Amniotic epithelial cell (primary cell): ENCODE data around the gene NDUFAF2.
A peak's percentile ranks its signal among the peaks of the same experiment; 100 is the strongest.
"Not testable (repeated sequence)": the region's sequence is repeated elsewhere in the genome, so short reads cannot be mapped to it uniquely, and the experiment has no call there.

Experiments
- DNase-seq: peaks from one replicate; pipeline ENCODE4 v3.0.0-alpha.2; 2010; ENCODE audit warnings: low read depth

The NDUFAF2 gene, protein sequence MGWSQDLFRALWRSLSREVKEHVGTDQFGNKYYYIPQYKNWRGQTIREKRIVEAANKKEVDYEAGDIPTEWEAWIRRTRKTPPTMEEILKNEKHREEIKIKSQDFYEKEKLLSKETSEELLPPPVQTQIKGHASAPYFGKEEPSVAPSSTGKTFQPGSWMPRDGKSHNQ

DNA sequence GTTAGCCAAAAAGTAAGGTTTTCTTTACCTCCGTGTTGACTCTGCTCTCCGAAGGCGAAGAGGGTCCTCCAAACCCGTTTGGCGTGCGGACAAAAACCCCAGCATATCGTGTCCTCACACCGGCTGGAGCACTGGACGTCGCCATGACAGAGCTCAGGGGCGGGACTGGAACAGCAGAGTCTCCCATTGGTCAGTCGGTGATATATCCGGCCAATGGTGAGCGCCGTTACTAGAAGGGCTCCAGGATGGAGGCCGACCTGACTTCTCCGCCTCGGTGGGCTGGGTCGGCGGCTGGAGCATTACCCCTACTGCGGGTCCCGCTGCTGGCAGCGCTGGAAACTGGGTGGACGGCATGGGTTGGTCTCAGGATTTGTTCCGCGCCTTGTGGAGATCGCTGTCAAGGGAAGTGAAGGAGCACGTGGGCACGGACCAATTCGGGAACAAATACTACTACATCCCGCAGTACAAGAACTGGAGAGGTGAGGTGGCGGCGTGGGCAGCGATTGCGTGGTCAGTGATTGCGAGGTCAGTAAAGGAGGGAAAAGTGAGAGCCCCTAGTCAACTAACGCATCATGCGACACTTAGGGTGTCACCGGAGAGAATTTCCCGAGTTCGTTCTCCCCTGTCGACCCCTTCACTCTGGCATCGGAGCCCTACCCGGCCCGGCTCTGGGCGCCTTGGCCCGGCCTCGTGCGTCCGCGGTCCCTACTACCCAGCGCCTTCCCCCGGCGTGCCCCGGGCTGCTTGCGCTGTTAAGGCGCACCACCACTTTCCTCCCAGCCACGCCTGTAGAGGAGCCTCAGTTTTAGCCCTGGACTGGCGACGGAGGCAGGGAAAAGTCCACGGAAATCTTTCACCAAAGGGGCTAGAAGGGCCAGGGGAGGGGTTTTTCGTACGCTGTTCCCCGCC is at the start of gene NDUFAF2, which contains the start of gene ERCC8:
NDUFAF2 (plus strand) TSS at position 302 of the 909 bp plus-strand sequence; CDS start at position 353, 51 bp downstream.
ERCC8 (minus strand) TSS at position 167 of the 909 bp plus-strand sequence; CDS start at position 105, 62 bp downstream.
- peak; percentile 89 for DNase-seq

DNA sequence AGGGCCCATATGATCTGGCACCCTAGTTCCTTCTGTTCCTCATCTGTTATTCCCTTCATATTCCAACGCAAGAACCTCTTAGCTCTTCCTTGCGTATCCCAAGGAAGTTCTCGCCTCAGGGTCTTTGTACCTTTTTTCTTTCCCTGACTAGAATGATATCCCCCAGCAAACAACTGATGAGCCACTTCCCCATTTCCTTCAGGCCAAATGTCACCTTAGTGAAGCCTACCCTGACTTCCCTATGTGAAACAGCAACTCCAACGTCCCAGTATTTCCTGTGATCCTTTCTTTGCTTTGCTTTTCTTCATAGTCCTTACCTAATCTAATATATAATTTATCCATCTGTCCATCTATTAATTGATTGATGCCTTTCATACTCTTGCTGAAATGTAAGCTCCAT is 48.0 kb upstream of the NDUFAF2 start:
- DNase-seq: no peak

DNA sequence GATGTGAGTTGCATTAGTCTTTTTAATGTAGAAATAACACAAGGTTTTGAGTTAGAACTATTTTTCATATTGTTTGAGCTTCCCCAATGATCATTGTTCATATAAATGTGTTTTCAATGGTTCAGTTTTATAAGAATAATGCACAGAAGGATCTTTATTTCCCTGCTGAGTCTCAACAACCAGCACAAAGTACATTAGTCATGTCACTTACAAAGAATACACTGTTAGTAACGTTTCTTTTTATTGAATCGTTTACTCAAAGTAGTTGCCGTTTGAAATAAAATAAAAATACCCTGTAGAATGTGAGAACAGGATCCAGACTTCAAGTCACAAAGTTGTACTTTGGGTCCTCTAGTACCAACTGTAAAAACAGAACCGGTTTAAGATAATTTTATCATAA is 41.6 kb upstream of the NDUFAF2 start:
- no peak for DNase-seq

DNA sequence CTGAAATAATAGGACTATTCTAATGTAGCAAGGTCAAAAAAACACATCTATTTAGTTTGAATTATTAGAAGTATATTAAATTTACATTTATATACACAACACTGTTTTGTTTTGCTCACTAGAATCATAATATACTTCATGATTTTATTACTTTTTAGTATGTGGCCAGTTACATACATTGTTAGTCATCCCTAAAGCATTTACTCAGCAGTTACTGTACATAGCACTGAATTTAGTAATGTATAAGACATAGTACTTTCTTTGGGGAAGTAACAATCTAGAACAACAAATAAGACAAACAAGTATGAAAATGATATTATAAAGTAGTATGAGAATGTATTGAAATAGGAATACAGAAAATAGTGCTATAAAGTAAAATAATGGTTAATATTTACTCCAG is 28.4 kb upstream of the NDUFAF2 start:
- peak; percentile 12 for DNase-seq

DNA sequence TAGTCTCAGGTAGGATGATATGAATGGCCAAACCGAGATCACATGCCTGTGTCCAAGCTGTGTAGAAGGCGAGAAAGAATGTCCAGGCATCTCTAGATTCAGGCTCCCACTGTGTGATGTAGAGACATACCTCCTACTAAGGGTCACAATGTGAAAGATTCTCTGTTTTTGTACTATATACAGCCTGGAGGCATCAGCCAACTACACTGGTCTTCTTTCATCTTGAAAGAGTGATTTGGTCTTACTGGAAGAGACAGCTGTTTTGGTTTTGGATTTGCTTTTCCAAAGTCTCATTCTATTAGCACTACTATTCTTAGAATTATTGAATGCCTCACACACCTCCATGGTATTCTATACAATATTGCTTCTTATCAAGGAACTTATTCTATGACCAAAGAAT is 26.5 kb upstream of the NDUFAF2 start:
- DNase-seq: no peak

DNA sequence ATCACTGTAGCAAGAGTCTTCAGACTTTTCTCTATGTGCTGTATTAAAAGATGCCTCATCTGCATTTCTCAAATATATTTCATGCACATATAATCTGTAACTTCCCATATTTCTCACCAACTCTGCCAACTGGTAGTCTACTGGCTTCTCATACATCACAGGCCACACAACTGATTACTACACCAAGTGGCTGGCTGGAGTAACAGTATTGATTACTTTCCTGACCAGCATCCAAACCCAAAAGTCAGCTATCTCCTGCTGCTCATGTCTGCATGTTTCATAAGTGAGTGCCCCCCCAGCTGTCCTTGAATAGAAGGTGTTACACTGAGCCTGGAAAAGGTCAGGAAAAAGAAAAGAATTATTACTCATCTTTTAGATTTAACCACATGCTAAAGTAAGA is 17.6 kb upstream of the NDUFAF2 start:
- DNase-seq: no peak

DNA sequence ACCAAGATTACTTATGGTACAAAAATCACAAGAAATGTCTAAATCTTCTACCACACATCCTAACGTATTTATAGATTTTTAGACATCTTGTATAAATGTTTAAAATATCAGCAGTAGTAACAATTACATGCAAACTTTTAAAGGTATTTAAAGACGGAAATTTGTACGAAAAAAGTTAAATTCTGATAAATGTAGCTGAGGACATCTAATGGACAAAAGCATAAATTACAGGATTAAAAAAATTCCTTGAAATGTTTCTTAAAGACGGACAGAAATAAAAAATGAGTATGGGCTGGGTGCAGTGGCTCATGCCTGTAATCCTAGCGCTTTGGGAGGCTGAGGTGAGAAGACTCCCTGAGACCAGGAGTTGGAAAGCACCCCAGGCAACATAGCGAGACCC is 16.0 kb upstream of the NDUFAF2 start:
- DNase-seq: peak; percentile 8

DNA sequence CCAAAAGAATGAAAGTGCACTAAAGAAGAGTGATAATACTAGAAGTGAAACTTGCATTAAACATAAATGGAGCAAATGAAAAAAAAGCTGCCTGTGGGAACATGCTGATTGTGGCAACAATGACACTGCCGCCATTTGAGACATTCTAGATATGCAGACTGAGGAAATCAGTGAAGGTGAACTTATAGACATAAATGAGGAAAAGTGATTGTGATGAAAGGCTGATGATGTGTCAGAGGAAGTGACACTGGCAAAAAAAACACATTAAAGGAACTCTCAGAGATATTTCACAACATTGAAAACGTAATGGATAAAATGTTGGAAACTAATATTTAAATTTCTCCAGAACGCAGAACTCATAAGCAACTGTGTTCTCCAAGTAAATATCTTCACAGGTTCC is 1.4 kb upstream of the NDUFAF2 start:
- DNase-seq: no peak

DNA sequence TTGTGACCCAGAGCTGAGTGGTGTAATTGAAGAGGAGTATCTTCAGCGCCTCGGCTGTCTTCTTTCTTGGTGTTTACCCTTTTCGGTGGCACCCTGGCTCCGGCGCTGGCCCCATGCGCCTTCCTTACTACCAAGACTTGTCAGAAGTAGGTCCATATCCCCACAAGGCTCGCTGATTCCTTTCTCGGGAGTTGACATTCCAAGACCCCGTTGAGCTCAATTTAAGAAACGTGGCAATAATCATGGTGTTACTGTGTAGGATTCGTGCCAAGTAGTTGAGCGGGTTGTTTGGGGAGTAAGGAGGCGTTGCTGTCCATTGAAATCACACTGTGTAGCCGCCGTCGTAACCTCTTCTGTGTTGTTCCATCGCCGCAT is 795 bp downstream of the NDUFAF2 start:
- peak; percentile 51 for DNase-seq

DNA sequence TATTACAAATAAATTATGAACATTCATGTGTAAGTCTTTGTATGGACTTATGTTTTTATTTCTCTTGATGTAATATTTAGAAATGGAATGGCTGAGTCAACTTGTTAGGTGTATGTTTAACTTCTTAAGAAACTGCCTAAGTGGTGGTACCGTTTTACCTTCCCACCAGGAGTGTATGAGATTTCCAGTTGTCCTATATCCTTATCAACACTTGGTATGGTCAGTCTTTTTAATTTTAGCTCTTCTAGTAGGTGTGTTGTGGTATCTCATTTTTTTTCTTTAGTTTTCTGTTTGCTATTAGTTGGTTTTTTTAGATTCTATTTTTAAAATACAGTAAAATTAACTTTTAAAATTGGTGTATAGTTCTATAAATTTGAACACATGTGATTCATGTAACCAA is 3.7 kb downstream of the NDUFAF2 start:
- DNase-seq: no peak

DNA sequence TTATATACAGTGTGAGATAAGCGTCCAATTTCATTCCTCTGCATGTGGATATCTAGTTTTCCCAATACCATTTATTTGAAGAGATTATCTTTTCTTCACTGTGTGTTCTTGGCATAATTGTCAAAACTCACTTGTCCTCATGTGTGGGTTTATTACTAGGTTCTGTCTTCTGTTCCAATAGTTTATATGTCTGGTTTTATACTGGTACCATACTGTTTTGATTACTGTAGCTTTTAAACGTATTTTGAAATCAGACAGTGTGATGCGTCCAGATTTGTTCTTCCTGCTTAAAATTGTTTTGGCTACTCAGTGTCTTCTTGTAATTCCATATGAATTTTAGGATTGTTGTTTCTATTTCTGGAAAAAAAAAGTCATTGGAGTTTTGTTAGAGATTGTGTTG is 10.2 kb downstream of the NDUFAF2 start:
- DNase-seq: no peak

DNA sequence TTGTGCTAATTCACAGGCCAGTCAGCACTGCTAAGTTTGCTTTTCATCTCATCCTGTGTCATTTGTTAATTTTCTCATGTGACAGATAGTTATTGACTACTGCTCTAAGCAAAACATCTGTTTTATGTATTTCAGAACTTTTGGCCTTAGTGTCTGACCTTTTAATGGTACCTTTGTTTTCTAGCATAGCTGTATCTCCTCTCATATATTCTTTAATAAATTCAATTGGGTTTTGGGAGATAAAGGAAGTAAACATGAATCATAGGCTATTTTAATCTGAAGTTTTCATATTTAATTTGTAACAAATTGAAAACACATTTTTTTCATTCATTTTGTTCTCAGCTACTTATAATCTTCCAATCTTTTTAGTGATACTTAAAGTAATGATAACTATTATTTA is 13.1 kb downstream of the NDUFAF2 start:
- no peak for DNase-seq

DNA sequence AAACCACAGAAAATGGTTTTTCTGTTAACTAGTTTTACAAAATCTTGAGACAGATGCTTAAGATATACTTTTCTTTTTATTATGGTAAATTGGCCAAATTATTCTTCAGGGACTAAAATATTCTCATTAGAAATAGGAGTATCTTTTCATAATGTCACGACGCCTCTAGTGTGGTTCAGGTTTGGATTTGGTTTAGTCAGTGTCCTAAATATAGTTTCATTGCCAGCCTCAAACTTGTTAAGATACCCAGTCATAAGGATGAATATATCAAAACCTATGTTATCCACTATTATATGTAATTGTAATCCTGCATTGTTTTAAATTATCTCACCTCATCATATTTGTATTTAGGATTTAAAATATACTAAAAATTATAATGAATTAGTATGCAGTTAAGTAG is 13.7 kb downstream of the NDUFAF2 start:
- no peak for DNase-seq

DNA sequence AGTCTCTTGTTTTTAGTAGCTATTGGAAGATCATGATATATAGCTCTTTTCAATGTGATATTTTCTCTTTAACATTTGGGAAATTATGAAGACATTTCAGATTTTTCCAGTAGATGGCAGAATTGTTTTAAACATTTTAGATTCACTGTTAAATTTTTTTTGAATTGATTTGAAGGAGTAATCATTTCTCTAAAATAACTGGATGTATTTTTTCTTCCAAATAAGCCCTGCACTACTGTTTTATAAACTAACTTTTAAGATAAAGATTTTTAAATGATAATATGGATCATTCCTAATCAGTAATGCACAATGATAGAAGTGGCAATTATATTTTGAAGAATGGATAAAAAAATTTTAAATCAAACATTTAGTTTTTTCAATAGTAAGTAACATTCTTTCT is 14.2 kb downstream of the NDUFAF2 start:
- DNase-seq: peak; percentile 19

DNA sequence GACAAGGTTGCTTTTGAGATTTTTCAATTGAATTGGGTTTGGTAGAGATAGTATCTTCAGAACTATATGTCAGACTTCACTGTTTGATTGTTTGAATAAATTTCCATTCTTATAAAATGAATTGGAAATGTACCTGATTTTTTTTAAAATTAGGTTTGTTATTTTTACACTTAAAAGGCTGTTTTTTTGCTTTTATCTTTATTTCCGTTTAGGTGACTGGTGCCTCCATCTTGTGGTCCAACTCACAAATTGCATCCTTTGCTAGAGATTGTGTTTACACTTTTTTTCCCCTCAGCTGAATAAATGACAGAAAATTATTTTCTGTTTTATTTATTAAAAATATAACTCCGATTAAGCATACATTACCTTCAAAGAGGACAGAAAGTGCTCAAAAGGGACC is 15.6 kb downstream of the NDUFAF2 start:
- DNase-seq: peak; percentile 28

DNA sequence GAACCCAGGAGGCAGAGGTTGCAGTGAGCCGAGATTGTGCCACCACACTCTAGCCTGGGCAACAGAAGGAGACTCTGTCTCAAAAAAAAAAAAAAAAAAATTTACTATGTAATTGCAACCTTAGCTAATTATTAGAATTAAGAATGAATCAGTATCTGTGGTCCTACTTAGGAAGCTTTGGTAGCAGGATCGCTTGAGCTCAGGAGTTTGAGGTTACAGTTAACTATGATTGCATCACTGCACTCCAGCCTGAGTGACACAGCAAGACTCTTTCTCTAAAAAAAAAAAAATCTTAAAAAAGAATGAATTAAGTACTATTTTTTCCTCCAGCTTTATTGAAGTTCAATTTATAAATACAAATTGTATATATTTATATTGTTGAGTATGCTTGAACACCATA is 16.7 kb downstream of the NDUFAF2 start:
- DNase-seq: peak; percentile 77

DNA sequence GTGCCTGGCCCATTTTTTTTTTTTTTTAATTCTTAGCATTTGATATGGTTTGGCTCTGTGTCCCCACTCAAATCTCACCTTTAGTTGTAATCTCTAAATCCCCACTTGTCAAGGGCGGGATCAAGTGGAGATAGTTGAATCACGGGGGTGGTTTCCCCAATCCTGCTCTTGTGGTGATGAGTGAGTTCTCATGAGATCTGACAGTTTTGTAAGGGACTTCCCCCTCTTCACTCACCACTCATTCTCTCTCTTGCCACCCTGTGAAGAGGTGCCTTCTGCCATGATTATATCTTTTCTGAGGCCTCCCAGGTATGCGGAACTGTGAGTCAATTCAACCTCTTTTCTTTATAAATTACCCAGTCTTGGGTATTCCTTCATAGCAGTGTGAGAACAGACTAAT is 27.2 kb downstream of the NDUFAF2 start:
- DNase-seq: peak; percentile 11

DNA sequence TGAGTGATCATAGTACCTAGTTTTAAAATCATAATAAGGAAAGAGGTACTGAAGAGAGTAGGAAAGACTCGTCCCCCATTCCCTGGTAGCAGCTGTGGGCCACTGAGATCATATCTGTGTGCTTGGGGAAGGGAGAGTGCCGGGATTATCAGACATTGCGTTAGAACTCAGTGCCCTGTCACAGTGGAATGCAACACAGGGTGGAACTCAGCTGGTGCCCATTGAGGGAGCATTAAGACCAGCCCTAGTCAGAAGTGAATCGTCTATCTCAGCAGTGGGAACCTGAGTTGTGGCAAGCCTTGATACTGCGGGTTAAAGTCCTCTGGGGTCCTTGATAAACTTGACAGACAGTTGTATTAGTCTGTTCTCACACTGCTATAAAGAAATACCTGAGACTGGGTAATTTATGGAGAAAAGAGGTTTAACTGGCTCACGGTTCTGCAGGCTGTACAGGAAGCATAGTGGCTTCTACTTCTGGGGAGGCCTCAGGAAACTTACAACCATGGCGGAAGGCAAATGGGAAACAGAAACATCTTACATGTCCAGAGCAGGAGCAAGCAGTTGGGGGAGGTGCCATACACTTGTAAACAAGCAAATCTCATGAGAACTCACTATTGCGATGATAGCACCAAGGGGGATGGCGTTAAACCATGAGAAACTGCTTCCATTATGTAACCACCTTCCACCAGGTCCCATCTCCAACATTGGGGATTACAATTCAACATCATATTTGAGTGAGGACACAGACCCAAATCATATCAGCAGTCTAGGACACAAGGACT is 33.1 kb downstream of the NDUFAF2 start:
- DNase-seq: no peak

DNA sequence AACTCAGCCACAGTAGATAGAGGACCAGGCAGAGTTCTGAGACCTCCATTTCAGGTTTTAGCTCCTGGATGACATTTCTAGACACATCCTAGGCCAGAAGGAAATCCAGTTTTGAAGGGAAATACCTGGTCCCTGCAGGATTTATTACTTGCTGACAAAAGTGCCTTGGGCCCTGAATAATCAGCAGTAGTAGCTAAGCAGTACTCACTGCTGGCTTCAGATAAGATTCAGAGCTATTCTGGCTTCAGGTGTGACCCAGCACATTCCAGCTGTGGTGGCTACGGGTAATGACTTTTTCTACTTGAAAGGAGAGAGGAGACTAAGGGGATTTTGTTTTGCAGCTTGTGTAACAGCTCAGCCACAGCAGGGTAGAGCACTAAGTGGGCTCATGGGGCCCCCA is 34.0 kb downstream of the NDUFAF2 start:
- DNase-seq: no peak

DNA sequence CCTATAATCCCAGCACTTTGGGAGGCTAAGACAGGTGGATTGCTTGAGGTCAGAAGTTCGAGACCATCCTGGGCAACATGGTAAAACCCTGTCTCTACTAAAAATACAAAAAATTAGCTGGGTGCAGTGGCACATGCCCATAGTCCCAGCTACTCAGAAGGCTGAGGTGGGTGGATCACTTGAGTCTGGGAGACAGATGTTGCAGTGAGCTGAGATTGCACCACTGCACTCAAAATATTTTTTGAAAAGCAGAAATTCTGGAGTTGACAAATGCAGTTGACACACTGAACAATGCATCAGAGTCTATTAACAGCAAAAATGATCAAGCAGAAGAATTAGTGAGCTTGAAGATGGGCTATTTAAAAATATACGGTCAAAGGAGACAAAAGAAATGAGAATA is 35.5 kb downstream of the NDUFAF2 start:
- DNase-seq: no peak

DNA sequence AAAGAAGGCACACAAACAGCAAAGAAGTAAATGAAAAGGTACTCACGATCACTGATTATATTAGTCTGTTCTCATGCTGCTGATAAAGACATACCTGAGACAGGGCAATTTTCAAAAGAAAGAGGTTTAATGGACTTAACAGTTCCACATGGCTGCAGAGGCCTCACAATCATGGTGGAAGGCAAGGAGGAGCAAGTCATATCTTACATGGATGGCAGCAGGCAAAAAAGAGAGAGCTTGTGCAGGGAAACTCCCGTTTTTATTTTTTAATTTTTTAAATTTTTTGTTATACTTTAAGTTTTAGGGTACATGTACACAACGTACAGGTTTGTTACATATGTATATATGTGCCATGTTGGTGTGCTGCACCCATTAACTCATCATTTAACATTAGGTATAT is 37.1 kb downstream of the NDUFAF2 start:
- DNase-seq: not testable (repeated sequence)

DNA sequence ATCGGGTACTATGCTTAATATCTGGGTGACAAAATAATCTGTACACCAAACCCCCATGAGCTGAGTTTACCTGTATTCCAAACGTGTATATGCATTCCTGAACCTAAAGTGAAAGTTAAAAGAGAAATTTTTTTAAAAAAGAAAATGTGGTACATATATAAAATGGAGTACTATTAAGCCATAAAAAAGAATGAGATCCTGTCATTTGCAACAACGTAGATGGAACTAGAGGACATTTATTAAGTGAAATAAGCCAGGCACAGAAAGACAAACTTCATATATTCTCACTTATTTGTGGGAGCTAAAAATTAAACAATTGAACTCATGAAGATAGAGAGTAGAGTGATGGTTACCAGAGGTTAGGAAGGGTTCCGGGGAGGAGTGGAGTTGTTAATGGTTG is 44.8 kb downstream of the NDUFAF2 start:
- no peak for DNase-seq

DNA sequence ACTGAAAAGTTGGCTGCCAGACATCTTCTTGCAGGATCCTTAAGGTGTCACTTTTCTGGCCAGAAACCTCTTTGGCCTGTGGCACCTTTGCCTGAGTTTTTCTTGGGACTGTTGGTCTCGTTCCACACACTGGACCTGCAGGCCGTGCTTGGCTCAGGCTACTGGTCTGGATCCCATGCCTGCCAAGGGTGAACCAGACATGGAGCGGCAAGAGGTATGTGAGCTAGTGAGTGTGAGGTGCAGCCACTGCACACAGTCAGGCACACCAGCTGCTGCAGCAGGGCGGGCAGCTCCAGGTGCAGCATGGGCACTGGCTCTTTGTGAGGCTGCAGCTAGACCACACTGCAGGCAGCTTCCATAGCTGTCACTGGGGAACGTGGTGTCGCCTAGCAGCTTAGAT is 47.9 kb downstream of the NDUFAF2 start:
- DNase-seq: no peak
